Stimulated activated CD4-positive, alpha-beta T cell treated with anti-CD3 and anti-CD28 coated beads, Interleukin-4, amount 100 ng/mL, for 24 hours (primary cell): ENCODE data around the gene VWA2.

Experiments used
- DNase-seq: peaks from one replicate; pipeline ENCODE4 v3.0.0-alpha.2; 2020

VWA2 gene

DNA sequence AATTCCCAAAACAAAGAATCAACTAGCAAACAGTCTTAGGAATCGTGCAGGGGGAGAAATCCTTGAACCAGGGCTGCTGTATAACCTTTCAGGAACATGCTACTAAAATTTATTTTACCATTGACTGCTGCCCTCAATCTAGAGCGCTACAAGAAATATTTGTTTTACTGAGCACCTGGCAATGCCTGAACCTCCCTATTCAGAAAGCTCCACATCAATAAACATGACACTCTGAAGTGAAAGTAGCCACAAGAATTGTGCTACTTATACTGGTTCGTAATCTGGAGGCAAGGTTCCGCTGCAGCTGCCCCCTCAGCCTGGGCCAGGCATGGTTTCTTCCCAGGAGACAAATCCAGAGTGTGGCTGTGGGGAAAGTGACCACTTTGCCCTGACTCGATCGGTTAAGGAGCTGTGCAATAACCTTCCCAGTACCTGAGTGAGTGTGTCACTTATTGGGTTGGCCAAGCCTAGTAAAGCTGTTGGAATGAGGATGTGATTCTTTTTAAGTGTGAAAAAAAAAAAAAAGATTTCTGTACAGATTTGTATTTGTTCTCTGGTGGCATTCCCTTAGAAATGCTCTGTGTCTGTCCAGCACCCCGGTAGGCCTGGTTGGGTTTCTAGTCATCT is 7.7 kb downstream of the VWA2 start:
- no peak for DNase-seq

DNA sequence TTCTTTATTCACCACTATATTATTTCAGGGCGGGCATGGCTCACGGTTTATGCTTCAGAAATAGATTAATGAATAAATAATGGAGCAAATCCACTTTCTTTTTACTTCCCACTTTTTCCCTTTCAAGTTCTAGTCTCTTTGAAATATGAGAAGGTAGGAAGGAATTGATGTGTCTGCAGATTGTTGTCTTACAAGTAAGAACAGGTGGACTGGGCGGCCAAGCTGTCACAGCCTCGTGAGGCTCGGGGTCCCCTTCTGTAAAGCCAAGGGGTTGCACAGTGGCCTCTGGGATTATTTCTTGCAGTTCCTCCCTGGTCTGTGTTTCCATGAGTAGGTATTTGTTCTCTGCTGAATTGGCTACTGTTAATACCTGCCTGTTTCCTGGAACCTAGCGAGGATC is 11.2 kb downstream of the VWA2 start:
- no peak for DNase-seq

DNA sequence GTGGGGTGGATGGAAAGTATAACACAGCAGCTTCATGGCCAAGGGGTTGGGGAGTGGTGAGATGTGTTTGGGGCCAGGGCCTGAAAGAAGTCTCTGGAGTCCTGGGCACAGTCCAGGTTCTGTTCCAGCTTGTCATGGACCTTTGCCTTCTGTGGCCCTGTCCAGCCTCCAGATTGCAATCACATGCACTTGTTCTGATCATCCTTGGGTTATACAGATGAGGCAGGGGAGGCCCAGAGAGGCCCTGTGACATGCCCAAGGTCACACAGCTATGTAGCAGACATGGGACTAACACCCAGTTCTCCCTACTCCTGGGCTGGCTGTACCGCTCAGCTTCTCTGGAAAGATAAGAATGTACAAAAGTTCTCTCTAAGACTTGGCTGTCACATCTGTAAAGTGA is 11.7 kb downstream of the VWA2 start:
- DNase-seq: no peak

DNA sequence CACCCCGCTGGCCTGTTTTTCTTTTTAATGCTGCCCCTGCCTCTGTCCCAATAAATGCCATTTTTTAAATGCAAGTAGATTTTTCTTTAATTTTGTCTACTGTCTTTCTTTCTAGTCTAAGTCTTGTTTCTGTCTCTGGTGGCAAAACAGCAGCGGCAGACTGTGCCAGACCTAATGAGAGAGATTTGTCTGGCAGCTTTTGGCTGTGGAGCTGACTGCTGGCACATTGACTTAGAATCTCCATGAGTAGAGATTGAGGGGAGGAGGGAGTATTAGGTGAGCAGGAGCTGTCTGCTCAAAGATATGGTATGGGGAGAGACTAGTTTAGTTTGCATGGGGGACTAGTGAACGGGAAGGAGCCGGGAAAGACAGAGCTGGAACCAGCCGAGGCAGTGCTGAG is 13.0 kb downstream of the VWA2 start:
- DNase-seq: no peak

DNA sequence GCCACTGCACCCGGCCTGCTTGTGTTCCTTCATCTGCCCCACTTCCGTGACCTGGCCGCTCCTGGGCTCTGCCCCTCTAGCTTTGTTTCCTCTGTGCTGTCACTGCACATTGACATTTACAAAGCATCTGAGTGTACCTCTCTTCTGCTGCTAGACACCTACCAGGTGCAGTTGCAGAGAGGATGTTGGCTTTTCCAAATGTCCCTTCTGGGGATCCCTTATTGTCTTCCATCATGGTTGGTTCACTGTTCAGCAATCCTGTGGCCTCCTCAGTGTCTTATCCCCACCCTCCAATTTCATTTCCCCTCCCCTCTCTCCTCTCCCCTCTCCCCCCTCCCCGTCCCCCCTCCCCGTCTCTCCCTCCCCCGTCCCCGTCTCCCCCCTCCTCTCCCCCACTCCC is 13.8 kb downstream of the VWA2 start:
- no peak for DNase-seq

DNA sequence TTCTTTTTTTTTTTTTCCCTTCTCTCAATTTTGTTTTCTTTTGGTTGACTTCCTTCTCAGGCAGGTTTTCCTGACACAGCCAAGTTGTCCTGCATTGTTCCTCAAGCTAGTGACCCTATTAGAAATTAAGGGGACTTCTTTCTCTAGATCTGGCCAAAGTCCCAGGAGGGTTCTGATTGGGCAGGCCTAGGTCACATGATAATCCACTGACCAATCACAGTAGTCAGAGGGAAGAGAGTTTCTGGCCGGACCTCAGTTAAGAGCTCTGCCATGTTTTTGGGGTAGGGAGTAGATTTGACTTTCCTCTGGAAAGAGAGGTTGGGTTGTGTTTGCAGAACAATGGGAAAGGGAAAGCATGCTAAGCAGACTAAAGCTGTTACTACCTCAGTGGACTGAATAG is 16.2 kb downstream of the VWA2 start:
- no peak for DNase-seq

DNA sequence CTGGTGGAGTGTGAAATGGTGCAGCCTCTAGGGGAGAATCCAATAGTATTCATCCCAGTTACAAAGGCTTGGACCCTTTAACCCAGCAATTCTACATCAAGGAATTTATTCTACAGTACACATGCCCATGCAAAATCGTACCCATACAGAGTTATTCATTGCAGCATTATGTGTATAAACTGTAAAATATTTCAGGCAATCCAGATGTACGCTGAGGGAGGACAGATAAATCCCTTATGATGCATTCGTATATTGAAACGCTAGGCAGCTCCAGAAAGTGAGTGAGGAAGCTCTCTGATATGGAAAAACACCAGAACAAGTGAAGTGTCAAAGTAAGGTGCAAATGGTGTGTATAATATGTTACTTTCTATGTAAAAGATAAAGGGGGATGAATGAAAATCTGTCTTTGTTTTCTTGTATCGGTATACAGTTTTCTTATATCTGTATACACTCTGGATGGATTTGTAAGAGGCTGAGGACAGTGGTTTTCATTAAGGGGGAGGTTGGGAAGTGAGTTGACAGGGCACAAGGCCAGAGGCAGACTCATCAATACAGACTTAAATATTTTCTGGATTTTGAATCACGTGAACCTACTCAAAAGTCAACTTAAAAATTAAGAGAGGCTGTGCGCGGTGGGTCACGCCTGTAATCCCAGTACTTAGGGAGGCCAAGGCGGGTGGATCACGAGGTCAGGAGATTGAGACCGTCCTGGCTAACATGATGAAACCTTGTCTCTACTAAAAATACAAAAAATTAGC is 17.1 kb downstream of the VWA2 start:
- no peak for DNase-seq

DNA sequence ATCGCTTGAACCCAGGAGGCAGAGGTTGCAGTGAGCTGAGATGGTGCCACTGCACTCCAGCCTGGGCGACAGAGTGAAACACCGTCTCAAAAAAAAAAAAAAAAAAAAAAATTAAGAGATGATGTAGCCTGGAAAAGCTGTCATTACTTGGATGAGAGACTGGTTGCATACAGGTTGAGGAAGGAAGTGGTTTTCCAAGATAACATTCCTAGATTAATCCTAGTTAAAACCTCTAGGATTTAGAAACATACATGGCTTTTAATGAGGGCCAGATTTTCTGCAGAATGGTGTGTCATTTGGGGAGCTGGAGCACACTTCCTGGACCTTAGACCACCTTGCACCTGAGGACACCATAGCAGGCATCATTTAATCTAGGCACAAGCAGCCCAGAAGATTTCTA is 17.8 kb downstream of the VWA2 start:
- DNase-seq: no peak

DNA sequence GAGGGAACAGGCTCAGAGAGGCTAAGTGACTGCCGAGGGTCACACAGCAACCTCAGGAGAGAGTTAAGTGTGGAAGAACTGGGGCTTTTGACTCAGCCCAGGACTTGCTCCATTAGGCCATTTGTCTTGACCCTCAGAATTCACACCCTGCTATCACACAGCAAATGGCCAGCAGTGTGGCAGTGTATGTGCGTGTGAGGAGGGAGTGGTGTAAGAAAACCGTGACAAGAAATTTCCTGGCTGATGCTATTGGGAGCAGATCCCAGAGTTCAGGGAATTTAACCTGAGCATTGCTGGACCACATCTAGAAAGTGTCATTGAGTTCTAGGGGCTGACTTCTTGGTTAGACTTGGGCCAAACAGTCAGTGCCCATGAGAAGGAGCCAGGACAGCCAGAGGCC is 18.4 kb downstream of the VWA2 start:
- no peak for DNase-seq

DNA sequence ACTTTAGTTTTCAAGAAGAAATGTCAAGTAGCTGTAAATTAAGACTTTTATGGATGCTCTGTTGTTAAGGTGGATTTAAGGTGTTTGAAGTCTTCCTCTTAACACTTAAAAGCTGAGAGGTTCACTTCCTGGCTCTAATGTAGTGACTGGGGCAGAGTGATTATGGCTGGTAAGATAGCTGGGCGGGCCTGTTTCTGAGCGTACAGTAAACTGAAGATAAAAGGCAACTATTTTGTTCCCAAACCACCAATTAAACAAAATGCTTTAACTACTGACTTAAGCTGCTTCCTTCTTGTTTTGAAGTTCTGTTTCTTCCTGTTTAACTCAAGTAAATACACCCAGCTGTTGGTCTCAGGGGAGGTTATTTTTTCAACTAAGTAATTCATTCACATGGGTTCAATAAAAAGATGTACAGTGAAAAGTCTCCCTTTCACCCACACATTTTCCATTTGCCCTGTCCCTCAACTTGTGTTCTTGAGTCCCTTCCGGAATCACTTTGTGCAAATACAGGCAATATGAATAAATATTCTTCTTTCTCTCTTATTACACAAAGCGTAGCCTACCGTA is 19.3 kb downstream of the VWA2 start:
- no peak for DNase-seq

DNA sequence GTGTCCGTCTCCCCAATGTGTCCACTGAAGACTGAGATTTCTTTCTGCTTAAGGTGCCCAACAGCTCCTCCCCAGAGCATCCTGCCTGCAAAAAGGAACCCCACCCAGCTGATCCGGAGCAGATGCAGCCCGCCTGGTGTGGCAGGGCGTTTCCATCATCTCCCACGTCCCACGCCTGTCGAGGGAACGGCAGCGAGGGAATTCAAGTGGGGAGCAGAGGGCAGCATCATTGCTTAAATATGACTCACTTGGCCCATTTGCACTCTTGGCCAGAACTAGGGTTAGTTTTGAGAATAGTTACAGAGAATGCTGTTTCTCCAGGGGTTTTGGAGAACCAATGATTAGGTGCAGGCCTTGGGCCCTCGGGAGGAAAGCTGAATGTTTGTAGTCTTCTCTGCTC is 20.8 kb downstream of the VWA2 start:
- no peak for DNase-seq

DNA sequence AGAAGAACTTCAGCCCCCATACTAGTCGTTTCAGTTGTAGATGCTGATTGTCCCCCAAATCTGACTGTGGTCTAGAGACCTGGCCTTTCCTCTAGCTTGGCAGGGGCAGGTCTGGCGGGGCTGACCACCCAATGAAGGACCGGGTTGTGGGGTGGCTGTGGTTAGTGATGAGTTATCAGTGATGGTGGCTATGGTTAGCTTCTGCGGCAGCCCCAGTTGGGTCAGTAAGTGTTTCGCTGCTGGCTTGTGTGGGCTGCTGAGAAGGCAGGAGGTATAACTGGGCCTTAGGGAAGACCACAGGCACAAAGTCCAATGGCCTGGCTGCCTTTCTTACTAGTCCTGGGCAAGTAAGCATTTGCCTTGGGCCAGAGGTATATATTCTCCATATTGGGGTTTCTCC is 21.3 kb downstream of the VWA2 start:
- DNase-seq: no peak

DNA sequence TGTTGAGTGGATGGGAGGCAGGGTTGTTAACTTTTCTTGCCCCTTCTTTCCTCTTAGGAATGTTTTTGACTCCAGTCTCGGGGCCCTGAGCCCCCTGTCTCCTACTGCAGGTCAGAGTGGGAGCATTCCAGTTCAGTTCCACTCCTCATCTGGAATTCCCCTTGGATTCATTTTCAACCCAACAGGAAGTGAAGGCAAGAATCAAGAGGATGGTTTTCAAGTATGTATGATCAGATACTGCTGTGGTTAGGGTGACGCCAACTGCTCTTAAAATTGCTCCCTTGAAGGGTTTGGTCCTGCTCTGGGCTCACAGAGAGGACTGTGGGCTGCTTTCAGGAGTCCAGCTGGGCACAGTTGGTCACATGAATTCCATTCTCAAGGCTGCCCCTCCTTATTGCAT is 22.0 kb downstream of the VWA2 start:
- DNase-seq: no peak

DNA sequence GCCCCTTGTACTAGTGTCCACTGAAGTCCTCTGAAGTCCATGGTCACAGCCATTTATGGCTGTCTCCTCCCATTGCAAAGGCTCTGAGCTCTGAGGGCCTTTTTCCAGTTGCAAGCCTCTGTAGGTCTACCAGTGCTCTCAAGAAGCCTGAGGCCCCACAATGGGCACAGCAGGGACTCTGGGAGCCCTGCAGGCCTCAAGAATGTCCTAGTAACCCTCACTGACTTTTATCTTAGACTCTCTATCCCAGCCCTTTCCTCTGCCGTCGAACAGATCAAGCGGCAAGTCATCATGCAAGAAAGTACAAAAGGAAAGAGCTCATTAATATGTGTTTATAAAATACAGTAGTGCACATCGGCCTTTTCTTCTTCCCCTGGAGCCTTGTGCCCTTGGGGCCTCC is 23.4 kb downstream of the VWA2 start:
- DNase-seq: no peak

DNA sequence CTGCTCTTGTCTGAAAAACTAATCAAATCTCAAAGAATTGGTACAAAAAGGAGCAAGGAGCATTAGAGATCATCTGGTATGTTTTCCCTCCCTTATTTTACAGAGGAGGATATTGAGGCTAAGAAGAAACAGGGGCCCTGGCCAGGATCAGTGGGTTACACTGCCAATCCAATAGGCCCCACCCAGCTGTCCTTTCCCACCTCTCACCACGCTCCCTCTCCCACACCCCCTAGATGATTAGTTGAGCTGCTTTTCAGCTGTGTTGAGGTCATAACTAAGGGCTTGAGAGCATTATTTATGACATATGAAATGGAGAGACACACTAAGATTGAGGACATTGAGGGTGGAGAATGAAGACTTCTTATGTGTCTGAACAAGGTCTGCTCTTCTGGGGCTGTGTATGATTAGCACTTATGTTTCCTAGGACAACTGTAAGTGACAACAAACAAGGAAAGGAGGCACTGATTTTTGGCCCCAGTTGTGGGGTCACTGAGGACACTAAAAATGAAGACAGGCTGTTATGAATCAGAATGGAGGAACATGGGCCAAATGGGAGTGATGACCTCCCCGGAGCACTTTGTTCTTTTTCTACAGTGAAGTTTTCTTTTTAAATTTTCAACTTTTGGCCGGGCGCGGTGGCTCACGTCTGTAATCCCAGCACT is 26.5 kb downstream of the VWA2 start:
- DNase-seq: no peak

DNA sequence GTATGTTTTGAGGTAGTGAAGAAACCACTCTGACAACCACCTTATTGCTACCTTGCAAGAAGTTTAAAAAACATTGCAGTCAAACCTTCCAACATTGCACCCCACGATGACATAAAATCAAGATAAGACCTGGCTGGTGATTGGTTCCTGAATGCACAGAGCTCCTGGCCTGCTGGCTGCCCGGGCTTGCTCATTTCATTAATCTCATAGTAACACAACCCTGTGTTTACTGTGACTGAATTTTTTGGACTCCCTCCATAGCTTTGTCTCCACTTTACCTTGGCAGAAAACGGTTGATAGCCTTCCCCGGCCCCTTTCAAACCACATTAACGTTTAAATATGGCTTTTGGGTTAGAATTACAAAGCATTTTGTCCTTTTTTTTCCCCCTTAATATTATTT is 27.5 kb downstream of the VWA2 start:
- DNase-seq: no peak

DNA sequence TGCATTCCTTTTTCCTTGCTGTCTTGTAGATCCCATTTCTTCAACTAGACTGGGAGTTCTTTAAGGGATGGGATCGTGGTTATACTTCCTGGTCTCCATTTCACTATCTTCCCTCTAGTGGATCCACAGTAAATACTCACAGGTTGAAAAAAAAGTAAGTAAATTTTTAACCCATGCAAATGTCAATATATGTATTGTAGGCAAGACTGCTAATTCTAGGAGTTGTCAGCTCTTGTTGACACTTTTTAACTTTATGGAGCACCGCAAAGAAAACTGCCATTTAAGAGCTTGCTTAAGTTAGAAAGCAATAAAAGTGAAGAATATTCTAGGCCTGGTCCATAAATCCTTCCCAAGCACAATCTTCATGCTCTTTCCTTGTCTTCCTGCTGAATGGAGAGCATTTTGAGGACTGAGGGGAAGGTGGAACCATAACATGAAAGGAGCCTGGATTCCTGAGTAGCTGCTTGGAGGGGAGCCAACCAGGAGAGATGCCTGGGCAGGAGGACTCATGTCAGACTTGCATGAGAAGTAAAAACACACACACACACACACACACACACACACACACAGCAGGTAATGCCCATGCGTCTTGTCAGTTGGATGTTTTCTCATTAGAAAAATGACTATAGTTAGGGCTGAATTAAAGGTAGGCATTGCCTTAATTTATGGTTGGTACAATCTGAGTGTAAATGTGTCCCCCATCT is 32.2 kb downstream of the VWA2 start:
- no peak for DNase-seq

DNA sequence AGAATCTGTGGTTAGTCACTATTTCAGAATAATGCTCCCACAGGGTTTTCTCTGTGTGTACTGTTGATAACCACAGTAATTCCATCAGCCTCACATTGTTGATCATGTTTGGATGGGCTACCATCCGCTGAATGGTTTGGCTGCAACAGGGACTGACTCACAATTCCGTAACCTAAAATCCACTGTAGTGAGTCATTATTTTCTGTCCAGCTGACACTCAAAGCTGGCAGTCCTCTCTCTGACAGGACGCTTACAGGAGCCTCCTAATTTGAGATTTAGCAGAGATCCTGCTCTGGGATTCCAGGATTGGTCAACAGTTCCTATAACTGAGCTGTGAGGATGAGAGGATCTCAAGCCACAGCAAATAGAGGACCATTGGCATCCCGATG is 32.7 kb downstream of the VWA2 start:
- no peak for DNase-seq

DNA sequence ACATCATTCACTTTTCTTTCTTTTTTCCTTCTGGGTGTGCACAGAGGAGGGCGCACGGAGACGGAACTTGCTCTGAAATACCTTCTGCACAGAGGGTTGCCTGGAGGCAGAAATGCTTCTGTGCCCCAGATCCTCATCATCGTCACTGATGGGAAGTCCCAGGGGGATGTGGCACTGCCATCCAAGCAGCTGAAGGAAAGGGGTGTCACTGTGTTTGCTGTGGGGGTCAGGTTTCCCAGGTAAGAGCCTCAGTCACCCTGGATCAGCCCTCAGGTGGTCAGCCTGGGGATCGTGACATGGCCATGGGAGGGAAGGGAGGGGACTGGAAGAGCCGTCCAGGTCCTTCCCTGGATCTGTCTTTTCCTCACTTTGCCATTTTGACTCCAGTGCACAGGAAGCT is 33.6 kb downstream of the VWA2 start:
- no peak for DNase-seq

DNA sequence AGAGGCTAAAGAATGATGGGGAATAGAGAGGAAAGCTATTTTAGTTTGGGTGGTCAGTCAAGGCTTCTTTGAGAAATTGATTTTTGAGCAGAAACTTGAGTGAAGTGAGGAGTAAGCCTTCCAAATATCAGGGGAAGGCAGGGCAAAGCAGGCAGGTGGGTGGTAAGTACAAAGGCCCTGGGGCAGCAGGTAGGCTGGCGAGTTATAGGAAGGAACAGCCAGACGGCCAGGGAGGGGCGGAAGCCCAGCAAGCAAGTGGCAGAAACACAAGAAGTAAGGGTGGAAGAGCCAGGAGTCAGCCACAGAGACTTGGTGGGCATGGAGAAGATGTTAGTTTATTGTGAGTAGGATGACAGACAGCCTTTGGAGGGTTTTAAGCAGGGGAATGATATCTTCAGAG is 34.9 kb downstream of the VWA2 start:
- no peak for DNase-seq

DNA sequence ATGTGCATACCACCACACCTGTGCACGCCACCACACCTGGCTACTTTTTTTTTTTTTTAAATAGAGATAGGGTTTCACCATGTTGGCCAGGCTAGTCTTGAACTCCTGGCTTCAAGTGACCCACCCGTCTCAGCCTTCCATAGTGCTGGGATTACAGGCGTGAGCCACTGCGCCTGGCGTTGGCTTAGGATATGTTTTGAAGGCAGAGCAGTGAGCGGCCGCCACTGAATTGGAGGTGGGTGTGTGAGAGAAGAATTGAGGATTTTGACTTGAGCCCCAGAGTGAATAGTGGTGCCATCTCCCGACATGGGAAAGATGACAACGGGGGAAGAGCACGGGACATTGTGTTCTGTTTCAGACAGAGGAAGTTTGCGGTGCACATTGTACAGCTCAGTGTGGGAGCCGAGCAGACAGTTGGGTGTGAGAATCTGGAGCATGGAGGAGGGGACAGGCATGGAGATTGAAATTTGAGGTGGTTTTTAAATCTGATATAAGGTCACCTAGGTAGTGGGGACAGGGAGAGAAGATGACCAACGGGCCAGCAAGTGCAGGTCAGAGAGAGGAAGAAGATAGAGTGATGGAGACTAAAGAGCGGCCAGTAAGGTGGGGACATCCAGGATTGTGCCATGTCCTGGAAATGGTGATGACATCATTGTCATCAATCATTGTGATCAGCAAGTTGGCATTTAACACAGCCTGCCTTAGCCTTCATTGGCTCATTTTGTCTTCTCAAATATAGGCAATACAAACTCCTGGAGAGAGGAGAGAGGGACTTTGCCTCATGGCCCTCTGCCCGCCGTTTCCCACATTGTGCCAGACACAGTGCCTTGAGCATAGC is 35.8 kb downstream of the VWA2 start:
- no peak for DNase-seq

DNA sequence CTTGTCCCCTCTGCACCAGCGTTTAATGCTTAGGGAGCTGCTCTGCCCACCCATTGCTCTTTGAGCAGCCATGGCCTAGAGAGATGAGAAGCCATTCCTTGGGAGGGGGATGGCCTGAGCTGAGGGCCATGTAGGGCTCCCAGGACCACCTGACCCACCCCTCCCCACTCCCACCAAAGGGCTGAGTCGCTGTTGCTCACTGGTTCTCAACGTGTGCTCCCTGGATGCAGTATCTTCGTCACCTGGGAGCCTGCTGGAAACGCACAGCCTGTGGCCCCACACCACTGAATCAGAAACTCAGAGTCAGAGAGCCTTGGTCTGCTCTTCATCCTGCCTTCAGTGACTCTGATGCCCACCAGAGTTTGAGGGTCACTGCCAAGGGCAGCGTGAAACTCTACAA is 37.0 kb downstream of the VWA2 start:
- no peak for DNase-seq

DNA sequence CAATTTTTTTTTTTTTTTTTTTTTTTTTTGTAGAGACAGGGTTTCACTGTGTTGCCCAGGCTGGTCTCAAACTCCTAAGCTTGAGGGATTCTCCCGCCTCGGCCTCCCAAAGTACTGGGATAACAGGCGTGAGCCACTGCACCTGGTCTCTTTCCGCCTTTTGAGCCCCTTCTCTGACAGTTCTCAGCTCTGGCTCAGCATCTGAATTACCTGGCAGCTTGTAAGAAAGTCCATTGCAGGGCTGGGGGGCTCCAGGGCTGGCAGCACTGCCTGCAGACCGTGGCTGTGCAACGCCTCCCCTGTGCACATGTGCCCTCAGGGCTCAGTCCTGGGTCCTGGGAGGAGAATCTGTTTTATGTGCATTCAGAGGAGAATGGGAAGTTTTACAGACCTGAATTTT is 37.6 kb downstream of the VWA2 start:
- no peak for DNase-seq
